NCI-H1436 (cell line): ENCODE measurements around the gene AQP12B.

Experiments used
- DNase-seq: peaks from one replicate; lab custom pipeline; 2025; lab: John Stamatoyannopoulos, UW

The AQP12B gene

DNA sequence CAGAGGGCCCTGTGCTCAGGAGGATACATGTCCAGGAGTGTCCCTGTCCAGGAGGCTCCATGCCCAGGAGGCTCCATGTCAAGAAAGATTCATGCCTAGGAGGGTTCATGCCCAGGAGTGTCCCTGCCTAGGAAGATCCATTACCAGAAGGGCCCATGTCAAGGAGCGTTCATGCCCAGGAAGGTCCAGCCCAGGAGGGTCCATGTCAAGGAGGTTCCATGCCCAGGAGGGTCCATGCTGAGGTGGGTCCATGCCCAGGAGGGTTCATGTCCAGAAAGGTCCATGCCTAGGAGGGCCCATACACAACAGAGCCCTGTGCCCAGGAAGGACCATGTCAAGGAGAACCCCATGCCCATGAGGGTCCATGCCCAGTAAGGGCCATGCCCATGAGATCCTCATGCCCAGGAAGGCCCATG is 50.4 kb downstream of the AQP12B start:
- no peak for DNase-seq

DNA sequence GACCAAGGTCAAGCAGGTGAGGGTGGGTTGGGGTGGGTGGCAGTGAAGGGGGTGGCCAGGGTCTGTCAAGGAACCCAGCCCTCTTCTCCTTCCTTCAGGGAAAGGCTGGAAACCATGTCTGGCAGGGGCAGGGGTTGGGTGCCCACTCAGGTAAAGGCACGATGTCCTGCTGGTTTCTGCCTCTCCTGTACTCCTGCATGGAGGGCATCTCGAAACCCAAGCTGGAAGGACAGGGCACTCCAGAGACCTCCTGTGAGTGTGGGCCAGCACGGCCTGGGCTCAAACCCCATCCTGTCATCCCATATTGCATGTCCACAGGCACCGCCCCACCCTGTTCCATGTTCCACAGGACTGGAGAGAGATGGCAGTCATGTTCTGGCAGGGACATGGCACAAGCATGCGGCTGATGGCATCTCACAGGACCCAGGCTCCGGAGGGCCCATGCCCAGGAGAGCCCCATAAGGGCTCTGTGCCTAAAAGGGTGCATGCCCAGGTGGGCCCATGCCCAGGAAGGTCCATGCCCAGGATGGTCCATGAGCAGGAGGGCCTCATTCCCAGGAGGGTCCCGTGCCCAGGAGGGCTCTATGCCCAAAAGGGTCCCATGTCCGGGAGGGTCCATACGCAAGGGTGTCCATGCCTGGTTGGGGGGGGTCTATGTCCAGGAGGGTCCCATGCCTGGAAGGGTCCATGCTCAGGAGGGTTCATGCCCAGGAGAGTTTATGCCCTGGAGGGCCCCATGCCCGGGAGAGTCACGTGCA is 51.0 kb downstream of the AQP12B start:
- DNase-seq: no peak

DNA sequence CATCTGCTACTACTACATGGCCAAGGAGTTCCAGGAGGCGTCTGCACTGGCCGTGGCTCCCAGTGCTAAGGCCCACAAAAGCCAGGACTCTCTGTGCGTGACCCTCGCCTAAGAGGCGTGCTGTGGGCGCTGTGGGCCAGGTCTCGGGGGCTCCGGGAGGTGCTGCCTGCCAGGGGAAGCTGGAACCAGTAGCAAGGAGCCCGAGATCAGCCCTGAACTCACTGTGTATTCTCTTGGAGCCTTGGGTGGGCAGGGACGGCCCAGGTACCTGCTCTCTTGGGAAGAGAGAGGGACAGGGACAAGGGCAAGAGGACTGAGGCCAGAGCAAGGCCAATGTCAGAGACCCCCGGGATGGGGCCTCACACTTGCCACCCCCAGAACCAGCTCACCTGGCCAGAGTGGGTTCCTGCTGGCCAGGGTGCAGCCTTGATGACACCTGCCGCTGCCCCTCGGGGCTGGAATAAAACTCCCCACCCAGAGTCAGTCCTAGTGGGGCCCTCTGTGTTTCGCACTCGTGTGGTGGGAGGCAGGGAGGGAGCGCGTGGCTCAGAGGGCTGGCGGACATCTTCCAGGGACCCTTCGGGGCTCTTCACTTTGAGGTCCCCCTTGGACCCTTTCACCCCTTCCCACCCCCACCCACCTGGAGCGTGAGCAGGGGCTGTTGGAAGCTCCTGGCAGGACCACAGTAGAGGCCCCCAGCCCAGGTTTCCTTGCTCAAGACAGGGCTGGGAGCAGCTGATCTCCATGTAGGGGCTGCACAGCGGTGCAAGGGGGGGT is 51.7 kb downstream of the AQP12B start:
- DNase-seq: no peak

DNA sequence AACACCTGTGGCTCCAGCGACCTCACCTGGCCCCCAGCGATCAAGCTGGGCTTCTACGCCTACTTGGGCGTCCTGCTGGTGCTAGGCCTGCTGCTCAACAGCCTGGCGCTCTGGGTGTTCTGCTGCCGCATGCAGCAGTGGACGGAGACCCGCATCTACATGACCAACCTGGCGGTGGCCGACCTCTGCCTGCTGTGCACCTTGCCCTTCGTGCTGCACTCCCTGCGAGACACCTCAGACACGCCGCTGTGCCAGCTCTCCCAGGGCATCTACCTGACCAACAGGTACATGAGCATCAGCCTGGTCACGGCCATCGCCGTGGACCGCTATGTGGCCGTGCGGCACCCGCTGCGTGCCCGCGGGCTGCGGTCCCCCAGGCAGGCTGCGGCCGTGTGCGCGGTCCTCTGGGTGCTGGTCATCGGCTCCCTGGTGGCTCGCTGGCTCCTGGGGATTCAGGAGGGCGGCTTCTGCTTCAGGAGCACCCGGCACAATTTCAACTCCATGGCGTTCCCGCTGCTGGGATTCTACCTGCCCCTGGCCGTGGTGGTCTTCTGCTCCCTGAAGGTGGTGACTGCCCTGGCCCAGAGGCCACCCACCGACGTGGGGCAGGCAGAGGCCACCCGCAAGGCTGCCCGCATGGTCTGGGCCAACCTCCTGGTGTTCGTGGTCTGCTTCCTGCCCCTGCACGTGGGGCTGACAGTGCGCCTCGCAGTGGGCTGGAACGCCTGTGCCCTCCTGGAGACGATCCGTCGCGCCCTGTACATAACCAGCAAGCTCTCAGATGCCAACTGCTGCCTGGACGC is 52.5 kb downstream of the AQP12B start:
- DNase-seq: no peak

DNA sequence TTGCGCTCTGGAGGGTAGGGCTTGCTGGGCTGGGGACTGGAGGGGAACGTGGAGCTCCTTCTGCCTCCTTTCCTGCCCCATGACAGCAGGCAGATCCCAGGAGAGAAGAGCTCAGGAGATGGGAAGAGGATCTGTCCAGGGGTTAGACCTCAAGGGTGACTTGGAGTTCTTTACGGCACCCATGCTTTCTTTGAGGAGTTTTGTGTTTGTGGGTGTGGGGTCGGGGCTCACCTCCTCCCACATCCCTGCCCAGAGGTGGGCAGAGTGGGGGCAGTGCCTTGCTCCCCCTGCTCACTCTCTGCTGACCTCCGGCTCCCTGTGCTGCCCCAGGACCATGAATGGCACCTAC is 53.1 kb downstream of the AQP12B start:
- no peak for DNase-seq

DNA sequence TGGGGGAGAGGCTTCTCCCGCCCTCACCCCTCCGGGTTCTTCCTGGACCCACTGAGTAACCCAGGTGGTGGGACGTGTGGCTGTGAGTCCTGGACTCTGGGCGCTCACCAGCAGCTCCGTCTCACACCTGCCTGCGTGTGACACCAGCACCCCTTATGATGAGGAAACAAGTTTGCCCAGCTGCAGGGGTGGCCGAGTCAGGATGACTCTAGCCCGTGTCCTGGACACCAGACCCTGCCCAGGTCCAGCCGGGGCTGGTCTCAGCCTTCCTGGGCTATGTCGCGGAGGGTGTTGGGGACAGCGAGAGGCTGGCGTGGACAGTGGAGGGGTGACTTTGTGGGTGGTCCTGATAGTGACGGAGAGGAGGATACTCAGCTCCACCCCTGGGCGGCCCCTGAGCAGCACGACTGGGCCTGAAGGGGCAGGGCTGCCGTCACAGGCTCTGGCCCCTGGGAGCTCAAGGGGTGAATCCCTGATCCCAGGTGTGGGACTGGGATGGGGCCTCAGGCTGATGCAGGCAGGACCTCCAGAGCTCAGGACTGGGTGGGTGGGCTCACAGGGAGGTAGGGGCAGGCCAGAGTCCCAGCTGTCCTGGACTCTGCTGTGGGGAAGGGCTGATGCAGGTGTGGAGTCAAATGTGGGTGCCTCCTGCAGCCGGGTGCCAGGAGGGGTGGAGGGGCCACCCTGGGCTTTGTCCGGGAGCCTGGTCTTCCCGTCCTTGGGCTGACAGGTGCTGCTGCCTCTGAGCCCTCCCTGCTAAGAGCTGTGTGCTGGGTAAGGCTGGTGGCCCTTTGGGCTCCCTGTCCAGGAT is 53.7 kb downstream of the AQP12B start:
- no peak for DNase-seq

DNA sequence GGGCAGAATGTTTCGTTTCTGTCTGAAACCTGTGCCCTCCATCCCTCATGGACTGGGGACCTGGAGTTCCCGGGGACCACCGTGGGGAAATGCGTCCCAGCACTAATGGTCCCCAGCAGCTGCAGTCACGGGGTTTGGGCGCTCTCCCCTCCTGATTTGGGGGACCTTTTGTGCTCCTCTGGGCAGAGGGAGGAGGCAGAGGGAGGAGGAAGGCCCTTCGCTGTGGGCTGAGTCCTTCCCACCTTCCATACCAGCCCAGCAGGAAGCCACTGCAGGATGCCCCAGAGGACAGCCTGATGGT is 54.2 kb downstream of the AQP12B start:
- DNase-seq: no peak

DNA sequence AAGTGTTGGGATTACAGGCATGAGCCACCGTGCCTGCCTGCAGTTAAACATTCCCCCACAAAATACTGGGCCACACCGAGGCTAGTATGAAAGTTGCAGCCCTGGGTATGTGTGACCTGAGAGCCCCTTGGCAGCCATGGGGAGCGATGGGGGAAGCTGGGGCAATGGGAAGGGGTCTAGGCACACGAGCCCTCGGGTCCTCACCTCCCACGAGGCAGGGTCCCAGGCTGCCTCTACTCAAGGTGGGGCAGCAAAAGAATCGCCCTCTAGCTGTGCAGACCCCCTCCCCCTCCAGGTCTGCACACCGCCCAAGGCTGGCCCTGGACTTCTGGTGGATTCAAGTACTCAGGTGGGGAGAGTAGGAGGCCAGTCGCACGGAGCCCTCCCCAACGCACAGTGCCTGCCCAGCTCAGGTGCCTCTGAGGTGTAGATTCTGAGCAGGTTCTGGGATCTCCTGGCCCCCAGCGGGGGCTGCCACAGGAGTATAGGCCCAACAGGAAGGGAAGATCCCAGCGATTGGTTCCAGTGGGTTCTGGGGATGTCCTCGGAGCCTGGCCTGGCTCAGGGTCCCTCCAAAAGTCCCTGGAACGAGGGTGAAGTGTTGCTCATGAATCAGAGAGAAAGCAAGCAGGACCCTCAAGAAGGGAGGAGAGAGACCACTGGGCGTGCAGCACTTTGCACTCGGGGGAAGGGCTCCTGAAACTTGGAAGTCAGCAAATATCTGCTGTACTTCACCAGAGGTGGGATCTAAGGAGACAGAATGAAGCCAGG is 54.8 kb downstream of the AQP12B start:
- no peak for DNase-seq

DNA sequence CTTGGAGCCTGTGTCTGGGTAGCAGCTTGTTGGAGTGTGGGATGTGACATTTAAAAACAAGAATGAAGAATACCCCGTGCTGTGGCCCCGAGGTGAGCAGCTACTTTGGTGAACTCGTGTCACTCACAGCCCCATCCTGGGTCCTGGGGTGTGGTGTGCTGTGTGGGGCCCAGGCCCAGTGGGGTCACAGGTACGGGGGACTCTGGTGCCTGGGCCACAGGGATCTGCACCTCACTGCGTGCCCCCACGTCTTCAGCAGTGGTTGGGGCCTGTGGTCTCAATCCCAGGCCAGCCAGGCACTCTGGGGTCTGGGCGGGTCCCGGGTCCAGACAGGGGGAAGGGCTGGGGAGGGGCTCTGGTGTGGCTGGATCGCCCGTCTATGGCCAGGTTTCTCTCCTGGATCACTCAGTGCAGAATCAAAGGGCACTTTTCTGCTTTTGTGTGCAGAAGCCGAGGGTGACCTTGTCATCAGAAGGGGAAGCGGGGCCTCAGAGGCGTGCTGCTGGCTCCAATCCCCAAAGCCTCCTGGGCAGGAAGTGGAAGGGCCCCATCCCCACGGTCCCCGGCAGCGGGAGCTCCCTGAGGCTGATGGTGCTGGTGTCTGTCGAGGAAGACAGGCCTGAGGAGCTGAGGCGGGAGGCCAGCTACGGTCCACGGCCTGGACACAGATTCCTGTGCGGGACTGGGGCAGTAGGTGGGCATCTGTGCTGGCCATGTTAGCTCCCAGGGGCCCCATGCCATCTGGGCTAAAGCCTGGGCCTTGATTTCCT is 56.0 kb downstream of the AQP12B start:
- DNase-seq: no peak
